HS-27A (cell line): ENCODE results near the gene ARHGAP12.
A peak's percentile ranks its signal among the peaks of the same experiment; 100 is the strongest.

Experiments used
- DNase-seq: peaks from one replicate; pipeline ENCODE4 v3.0.0-alpha.2; 2012; ENCODE audit warnings: low read depth, missing footprints

ARHGAP12 gene

GRCh38 chr10:31947144-31947926 is 18.7 kb upstream of the ARHGAP12 start:
- no peak for DNase-seq

GRCh38 chr10:31945392-31945791 is 16.8 kb upstream of the ARHGAP12 start:
- DNase-seq = no peak

DNA sequence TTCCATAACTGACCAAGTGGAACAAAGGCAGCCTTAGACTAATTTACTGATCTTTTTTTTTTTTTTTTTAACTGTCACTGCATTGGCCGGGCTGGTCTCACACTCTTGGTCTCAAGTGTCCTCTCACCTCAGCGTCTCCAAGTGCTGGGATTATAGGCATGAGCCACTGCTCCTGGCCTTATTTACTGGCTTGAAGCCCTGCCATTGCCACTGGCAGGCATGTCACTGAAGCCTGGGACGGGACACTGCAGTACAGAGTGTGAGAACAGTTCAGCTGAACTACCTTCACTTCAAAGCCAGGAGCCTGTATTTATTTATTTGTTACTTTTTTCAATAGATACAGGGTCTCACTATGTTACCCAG is 15.4 kb upstream of the ARHGAP12 start:
- DNase-seq = no peak

DNA sequence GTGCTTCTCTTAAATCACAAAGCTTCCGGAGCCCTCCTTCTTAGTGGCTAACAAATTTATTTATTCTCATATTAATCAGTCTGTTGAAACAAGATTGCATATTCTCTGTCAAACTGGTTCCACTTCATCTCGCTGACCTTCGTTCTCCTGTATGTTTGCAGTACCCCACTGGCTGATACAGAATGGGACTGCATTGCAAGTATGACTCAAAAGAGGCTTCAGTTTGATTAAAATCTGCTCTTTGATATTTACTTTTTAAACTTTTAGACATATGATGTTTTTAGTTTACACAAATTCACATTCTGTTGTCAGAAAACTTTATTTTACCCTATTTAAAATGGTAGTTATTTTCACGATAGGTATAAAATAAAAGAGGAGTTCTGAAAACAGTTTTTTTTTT is 14.3 kb upstream of the ARHGAP12 start:
- no peak for DNase-seq

- no peak for DNase-seq
These were observed 13.8 kb upstream of the ARHGAP12 start for GRCh38 chr10:31942435-31942834.

- peak; percentile 75 for DNase-seq
These were observed 12.4 kb upstream of the ARHGAP12 start for GRCh38 chr10:31940839-31941653.

DNA sequence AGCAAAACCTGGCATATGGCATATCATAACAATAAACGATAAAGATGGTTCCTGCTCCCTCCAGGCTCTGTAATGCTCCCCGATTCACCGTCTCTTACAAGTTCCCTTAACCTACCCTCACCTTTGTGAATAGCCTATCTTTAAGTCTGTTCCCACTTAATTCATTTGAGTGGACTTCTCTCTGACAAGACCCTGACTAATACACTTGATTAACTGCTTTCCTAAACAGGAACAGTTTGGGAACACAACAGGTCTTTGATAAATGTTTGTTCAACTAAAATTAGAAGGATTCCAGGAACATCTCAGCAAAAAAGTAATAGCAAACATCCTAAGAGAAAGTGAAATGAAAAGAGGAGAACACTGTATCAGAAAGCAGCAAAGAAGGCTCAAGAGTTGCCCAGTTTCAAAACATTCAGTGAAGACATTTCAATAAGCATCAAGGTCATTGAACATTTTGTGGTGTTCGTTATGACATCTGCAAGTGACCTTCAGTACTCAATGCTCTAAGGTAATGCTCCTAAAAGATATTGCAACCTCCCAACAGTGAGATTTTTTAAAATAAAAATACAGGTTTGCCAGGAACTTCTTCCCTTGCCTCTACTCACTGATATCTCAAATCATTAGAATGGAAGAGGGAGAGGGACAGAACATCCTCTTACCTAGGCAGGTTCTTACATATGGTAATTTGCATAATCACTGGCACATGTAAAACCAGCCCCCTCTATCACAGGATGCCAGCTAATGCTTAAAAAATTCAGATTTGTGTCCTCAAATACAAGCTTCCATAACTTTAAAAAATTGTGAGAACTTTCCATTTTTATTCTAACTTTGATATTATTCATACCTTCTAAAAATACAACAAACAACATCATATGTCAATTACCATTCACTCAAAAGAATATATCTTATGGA is 11.4 kb upstream of the ARHGAP12 start:
- no peak for DNase-seq

DNA sequence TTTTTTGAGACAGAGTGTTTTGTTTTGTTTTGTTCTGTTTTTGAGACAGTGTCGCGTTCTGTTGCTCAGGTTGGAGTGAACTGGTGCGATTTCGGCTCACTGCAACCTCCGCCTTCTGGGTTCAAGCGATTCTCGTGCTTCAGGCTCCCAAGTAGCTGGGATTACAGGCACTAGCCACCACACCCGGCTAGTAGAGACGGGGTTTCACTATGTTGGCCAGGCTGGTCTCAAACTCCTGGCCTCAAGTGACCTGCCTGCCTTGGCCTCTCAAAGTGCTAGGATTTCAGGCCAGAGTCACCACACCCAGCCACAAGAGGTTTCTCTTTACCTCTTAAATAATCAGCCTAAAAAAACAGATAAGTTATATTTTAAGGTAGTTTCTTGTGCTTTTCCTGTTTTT is 8.7 kb upstream of the ARHGAP12 start:
- no peak for DNase-seq

GRCh38 chr10:31936933-31937332 is 8.3 kb upstream of the ARHGAP12 start:
- no peak for DNase-seq

GRCh38 chr10:31936086-31936485 is 7.5 kb upstream of the ARHGAP12 start:
- DNase-seq = no peak

- DNase-seq = no peak
These were observed 7.0 kb upstream of the ARHGAP12 start for GRCh38 chr10:31935678-31936077.

DNA sequence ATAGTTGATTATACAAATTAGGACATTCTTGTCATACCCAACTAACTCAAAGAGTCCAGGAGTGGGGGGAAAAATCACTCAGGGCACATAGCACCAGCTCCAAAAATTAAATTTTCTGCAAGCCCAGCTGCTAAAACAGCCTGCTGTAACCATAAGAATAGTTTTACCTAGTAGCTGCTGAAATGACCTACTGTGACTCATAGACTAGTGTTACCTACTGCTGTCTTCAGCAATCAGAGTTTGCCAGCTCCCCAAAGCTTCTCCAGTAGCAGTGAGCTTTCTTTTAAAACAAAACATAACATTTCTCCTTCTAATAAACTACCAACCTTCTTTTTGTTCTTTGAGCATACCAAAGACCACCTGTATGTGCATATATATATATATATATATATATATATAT is 4.2 kb upstream of the ARHGAP12 start:
- no peak for DNase-seq

DNA sequence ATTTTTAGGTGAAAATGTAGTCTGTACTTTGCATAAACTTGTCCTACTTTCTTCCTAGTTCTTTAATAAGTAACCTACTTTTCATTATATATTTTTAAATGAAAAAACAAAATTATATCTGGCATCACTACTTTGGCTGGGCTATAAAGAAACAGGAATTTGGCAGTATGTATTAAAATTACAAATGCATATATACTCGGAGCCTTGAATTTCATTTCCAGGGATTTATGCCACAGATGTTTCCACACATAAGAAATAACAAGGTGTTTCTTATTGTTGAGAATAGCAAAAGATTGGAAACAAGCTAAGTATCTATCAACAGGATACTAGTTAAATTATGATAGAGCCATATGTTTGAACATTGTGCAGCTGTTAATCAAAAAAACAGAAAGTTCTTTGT is 2.2 kb upstream of the ARHGAP12 start:
- DNase-seq = no peak

- no peak for DNase-seq
These were observed 1.6 kb upstream of the ARHGAP12 start for GRCh38 chr10:31930023-31930751.

DNA sequence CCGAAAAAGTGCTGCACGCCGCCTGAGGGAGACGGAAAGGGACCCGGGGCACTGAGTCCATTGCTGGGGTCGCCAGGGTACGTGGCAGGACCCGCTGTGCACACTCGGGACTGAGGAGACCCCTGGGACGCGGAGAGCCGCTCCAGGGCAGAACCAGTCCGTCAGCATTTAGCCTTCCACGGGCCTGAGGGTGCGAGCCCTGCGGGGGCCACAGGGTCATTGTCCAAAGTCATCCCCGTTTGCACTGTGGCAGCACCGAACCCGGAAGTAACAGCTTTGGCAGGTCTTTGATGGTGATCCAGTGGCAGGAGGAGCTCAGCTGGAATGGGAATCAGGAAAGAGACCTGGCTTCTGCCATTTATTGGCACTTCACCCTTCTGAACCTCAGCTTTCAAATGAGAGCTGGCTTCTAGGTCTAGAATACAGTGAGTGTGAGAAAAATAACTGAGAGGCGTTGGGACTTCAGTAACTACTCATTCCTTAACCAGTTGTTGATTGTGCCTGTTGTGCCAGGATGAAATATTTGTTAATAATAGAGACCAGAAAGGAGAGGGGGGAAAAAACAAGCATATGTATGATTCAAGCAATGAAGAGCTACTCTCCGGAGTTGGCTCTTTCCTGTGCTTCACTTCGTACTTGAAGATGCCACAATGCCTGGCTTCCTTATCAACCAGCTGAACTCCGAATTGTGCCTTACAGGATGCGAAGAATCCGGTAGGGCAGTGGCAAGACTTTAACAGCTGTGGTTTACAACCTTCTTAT is 811 bp upstream of the ARHGAP12 start:
- no peak for DNase-seq

DNA sequence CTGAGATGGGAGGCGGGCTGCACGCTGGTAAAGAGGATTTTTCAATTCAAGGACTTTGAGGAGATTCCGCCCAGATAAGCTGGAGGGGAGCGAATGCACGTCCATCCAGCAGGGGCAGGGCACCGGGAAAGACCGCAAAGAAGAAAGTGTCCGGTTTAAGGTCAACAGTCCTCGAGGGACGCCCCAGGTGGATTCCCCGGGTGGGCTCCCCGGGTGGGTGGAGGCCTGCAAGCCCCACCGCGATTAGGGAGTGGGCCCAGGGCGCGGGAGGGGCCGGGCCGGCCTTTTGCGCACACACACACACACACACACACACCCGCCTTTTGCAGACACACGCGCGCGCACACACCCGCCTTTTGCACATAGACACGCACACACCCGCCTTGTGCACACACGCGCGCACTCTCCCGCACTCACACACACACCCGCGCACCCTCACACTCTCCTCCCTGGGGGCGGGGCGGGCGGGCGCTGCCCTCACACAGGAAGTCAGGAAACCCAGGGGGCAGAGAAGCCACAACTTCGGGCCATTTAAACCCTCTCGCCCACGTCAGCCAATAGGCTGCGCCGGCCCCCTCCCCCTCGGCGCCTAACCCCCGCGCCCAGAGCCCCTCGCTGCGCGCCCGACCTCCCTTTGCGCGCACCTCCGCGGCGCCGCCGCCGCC is 615 bp downstream of the ARHGAP12 start:
- DNase-seq = peak; percentile 14

GRCh38 chr10:31927565-31927883 is 1.1 kb downstream of the ARHGAP12 start:
- no peak for DNase-seq

GRCh38 chr10:31926765-31927564 is 1.7 kb downstream of the ARHGAP12 start:
- DNase-seq = no peak

- DNase-seq = no peak
These were observed 2.5 kb downstream of the ARHGAP12 start for GRCh38 chr10:31926160-31926559.

- DNase-seq = no peak
These were observed 3.8 kb downstream of the ARHGAP12 start for GRCh38 chr10:31924833-31925232.
